ENCODE results near the gene IRAK2.

- TF ChIP-seq CTCF (conservative IDR thresholded peaks at IDR 0.05; ENCODE audit: low read depth, low read length) (no peak), EZH2 (IDR thresholded peaks at IDR 0.05; ENCODE audit: low read length, unreplicated experiment) (no peak)
Observed at GRCh38 chr3:10255835-10256234, 91.1 kb downstream of the IRAK2 start.
